Hepatocyte (in vitro differentiated cells): ENCODE measurements around the gene SP110.

ENCODE experiments used
- CTCF ChIP-seq: fragments of 200-600 bp; sonication (generic); IDR thresholded peaks from 2 replicates; pipeline ENCODE4 v1.5.1; 2016; ENCODE audit warnings: antibody characterized with exemption, mild to moderate bottlenecking; ENCODE audit not compliant: poor library complexity
- EZH2 ChIP-seq: fragments of 200-600 bp; sonication (generic); IDR thresholded peaks from 2 replicates; pipeline ENCODE4 v1.6.1; 2016; ENCODE audit warnings: antibody characterized with exemption, mild to moderate bottlenecking, borderline replicate concordance

- no peak for TF ChIP-seq CTCF
- TF ChIP-seq EZH2, result no peak
These were observed 61.3 kb downstream of the SP110 start for GRCh38 chr2:230158468-230158867.
